Measurements from ENCODE around the gene ECSCR. TPM values are rescaled to one million over a fixed set of nuclear protein-coding genes. Genes with fewer than 3 reads are reported as not detected.
A peak's percentile ranks its signal among the peaks of the same experiment; 100 is the strongest.

The ECSCR gene
- total and polyA plus RNA-seq, 2 of the 8 experiments (the other 6 are each of a cell fraction or from before 2014, with no cell fraction given): 2.7 to 7.2 TPM

DNA sequence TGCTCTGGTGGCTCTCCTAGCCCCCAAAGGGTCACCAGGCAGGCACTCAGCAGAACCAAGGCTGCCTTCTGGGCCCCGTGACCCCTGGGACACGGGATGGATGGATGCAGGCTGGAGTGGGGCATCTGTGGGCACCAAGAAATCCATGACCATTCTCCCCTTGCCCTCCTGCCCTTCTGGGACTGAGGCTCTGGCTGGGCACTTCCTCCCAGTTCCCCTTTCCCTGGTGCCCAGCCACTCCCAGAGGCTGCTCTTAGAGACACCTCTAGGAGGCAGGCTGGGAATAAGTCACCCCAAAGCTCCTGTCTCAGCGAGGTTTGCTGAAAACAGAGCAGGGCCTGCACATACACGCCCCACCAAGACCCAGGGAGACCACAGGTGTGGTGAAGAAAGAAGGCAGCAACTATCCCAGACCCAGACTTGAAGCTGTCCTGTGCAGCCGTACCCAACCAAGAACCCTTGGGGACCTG lies 19.1 kb upstream of the ECSCR start (continued):
- TF ChIP-seq, protein P1, sequence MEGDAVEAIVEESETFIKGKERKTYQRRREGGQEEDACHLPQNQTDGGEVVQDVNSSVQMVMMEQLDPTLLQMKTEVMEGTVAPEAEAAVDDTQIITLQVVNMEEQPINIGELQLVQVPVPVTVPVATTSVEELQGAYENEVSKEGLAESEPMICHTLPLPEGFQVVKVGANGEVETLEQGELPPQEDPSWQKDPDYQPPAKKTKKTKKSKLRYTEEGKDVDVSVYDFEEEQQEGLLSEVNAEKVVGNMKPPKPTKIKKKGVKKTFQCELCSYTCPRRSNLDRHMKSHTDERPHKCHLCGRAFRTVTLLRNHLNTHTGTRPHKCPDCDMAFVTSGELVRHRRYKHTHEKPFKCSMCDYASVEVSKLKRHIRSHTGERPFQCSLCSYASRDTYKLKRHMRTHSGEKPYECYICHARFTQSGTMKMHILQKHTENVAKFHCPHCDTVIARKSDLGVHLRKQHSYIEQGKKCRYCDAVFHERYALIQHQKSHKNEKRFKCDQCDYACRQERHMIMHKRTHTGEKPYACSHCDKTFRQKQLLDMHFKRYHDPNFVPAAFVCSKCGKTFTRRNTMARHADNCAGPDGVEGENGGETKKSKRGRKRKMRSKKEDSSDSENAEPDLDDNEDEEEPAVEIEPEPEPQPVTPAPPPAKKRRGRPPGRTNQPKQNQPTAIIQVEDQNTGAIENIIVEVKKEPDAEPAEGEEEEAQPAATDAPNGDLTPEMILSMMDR (IDR thresholded peaks at IDR 0.05; ENCODE audit: control extremely low read depth in 1 of 3, insufficient read depth in 1 of 3, low read depth in 1 of 3, low read length in 3 of 3): peak in 2 of 3 experiments; percentile 9 to 35; a peak in 2 of 4 replicates
